Measurements from ENCODE around the gene SYNE1.
"Not testable (repeated sequence)": the region's sequence is repeated elsewhere in the genome, so short reads cannot be mapped to it uniquely, and the experiment has no call there.

SYNE1 gene

DNA sequence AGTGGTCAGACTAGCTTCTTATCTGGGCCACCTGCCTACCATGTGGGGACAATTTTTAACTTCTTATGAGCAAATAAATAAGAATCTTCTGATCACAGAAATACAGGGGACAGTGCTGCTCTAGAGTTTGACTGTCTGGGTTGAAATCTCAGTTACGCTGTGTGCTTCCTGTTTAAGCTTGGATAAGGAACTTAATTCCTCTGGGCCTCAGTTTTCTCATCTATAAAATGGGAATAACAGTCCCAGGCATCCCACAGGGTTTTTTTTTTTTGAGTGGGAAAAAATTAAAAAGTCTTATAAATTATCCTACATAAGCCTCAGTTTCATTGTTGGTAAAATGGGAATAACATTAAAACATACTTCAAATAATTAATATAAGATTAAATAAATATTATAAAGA is 488.8 kb downstream of the SYNE1 start:
- Histone ChIP-seq H3K4me1 (ENCODE audit: control insufficient read depth in 1 of 2, insufficient read depth in 2 of 2, low read length in 2 of 2) (no peaks in the 10 kb centered on the region), H3K27ac (ENCODE audit: low read depth, low read length) (no peak overlapping the region), H3K36me3 (ENCODE audit: control insufficient read depth in 1 of 2, insufficient read depth in 2 of 2, low read length in 2 of 2) (peaks cover 20 to 50% of the 10 kb centered on the region in 2 donors), H3K27me3 (ENCODE audit: control insufficient read depth in 1 of 2, insufficient read depth in 2 of 2, low read length in 2 of 2) (no peaks in the 10 kb centered on the region), H3K9me3 (ENCODE audit: control insufficient read depth in 1 of 2, low read length in 2 of 2) (no peaks in the 10 kb centered on the region), H3K9ac (ENCODE audit: low read depth in 1 of 2, low read length in 2 of 2) (no peak overlapping the region), H3K4me3 (ENCODE audit: low read depth in 1 of 2, low read length in 2 of 2) (no peak overlapping the region)

DNA sequence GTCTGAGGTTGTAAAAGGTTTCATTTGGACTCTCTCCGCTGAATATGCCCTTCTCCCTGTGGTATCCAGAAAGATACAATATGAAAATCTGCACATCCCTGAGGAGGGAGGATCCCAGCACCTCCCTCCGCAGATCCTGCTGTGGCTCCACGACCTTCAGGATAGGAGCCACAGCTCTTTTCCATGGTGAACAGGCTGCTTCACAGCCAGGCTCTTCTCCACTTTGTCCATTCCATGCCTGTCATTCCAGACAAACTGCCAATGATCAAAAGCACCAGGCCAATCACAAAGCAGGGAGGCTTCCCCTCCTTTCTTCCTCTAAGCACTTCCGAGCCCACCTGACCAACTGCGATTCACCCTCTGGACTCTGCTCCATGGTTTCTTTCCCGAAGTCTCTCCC is 489.9 kb downstream of the SYNE1 start:
- no peak overlapping the region for H3K9ac ChIP-seq (ENCODE audit: low read depth in 1 of 2, low read length in 2 of 2)
- no peaks in the 10 kb centered on the region for H3K27me3 ChIP-seq (ENCODE audit: control insufficient read depth in 1 of 2, insufficient read depth in 2 of 2, low read length in 2 of 2)
- H3K36me3 ChIP-seq (ENCODE audit: control insufficient read depth in 1 of 2, insufficient read depth in 2 of 2, low read length in 2 of 2) = peaks cover 20 to 53% of the 10 kb centered on the region in 2 donors
- no peaks in the 10 kb centered on the region for H3K9me3 ChIP-seq (ENCODE audit: control insufficient read depth in 1 of 2, low read length in 2 of 2)
- no peaks in the 10 kb centered on the region for H3K4me1 ChIP-seq (ENCODE audit: control insufficient read depth in 1 of 2, insufficient read depth in 2 of 2, low read length in 2 of 2)
- no peak overlapping the region for H3K27ac ChIP-seq (ENCODE audit: low read depth, low read length)
- H3K4me3 ChIP-seq (ENCODE audit: low read depth in 1 of 2, low read length in 2 of 2) = no peak overlapping the region

DNA sequence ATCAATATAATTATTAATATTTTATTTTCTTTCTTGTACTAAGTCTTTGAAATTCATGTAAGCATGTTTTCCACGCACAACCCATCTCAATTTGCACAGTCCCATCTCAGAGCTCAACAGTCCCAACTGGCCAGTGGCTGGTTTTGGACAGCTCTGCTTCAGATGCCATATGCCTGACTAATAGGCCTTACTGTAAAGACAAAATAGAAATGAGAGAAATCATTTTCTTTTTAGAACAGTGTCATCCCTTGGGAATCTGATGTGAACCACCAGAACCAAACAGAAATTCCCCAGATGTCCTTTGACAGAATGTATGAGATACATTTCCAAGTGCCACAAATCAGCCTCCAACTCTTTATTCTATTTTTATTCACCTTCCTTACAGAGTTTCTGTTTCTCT is 490.8 kb downstream of the SYNE1 start:
- H3K4me1 ChIP-seq (ENCODE audit: control insufficient read depth in 1 of 2, insufficient read depth in 2 of 2, low read length in 2 of 2) = no peaks in the 10 kb centered on the region
- no peak overlapping the region for H3K27ac ChIP-seq (ENCODE audit: low read depth, low read length)
- H3K4me3 ChIP-seq (ENCODE audit: low read depth in 1 of 2, low read length in 2 of 2) = no peak overlapping the region
- H3K9ac ChIP-seq (ENCODE audit: low read depth in 1 of 2, low read length in 2 of 2) = no peak overlapping the region
- no peaks in the 10 kb centered on the region for H3K27me3 ChIP-seq (ENCODE audit: control insufficient read depth in 1 of 2, insufficient read depth in 2 of 2, low read length in 2 of 2)
- H3K36me3 ChIP-seq (ENCODE audit: control insufficient read depth in 1 of 2, insufficient read depth in 2 of 2, low read length in 2 of 2) = peaks cover 14 to 46% of the 10 kb centered on the region in 2 donors
- no peaks in the 10 kb centered on the region for H3K9me3 ChIP-seq (ENCODE audit: control insufficient read depth in 1 of 2, low read length in 2 of 2)

DNA sequence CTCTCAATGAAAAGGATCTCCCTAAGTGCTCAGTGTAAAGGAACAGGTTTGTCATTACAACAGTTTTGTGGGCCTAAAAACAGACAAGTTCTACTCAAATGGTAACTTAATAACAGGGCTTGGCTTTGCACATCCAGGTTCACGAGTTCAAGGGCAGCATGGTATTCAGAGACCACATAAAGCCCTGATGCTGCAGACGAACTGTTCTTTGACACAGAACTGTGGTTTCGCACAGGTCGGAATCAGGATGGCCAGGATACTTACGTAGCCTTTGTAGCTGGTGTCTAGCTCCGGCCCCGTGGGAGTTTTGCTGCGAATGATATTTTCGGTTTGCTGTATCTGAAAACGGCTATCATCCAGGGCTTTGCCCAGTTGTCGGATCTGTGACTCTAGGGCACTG is 493.8 kb downstream of the SYNE1 start:
- Histone ChIP-seq H3K4me1 (ENCODE audit: control insufficient read depth in 1 of 2, insufficient read depth in 2 of 2, low read length in 2 of 2) (no peaks in the 10 kb centered on the region), H3K36me3 (ENCODE audit: control insufficient read depth in 1 of 2, insufficient read depth in 2 of 2, low read length in 2 of 2) (peaks cover 14 to 41% of the 10 kb centered on the region in 2 donors), H3K27ac (ENCODE audit: low read depth, low read length) (no peak overlapping the region), H3K9ac (ENCODE audit: low read depth in 1 of 2, low read length in 2 of 2) (no peak overlapping the region), H3K9me3 (ENCODE audit: control insufficient read depth in 1 of 2, low read length in 2 of 2) (no peaks in the 10 kb centered on the region), H3K4me3 (ENCODE audit: low read depth in 1 of 2, low read length in 2 of 2) (no peak overlapping the region), H3K27me3 (ENCODE audit: control insufficient read depth in 1 of 2, insufficient read depth in 2 of 2, low read length in 2 of 2) (no peaks in the 10 kb centered on the region)

DNA sequence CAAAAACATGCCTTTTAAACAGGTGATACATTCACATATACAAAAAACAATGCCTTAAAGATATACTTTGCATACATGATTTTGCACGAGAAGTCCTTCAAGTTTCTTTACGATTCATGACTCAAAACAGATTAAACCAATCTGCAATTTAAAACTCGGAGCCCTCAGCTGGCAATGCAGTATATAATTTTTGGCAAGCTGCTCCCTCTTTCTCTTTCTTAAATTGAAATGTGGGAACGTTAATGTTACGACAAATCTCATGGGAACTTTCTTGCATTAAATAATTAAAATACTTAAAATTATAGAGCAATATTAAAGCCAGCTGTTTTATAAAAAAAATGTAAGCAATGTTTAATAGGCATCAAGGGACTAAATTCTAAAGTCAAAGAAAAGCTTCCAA is 495.1 kb downstream of the SYNE1 start:
- Histone ChIP-seq H3K9me3 (ENCODE audit: control insufficient read depth in 1 of 2, low read length in 2 of 2) (no peaks in the 10 kb centered on the region), H3K4me1 (ENCODE audit: control insufficient read depth in 1 of 2, insufficient read depth in 2 of 2, low read length in 2 of 2) (no peaks in the 10 kb centered on the region), H3K9ac (ENCODE audit: low read depth in 1 of 2, low read length in 2 of 2) (no peak overlapping the region), H3K27ac (ENCODE audit: low read depth, low read length) (no peak overlapping the region), H3K27me3 (ENCODE audit: control insufficient read depth in 1 of 2, insufficient read depth in 2 of 2, low read length in 2 of 2) (no peaks in the 10 kb centered on the region), H3K4me3 (ENCODE audit: low read depth in 1 of 2, low read length in 2 of 2) (no peak overlapping the region), H3K36me3 (ENCODE audit: control insufficient read depth in 1 of 2, insufficient read depth in 2 of 2, low read length in 2 of 2) (peaks cover 8 to 32% of the 10 kb centered on the region in 2 donors)

DNA sequence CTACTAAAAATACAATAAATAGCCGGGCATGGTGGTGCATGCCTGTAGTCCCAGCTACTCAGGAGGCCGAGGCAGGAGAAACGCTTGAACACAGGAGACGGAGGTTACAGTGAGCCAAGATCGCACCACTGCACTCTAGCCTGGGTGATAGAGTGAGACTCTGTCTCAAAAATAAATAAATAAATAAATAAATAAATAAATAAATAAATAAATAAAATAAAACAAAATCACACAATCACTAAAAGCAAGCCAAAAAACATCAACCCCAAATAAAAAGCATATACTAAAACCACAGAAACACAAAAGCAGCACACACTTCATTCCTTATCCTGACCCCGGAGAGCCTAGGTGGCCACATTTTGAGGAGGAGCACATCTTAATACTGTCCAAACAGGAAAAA is 498.8 kb downstream of the SYNE1 start:
- not testable (repeated sequence) for H3K4me3 ChIP-seq (ENCODE audit: low read depth in 1 of 2, low read length in 2 of 2); H3K9ac ChIP-seq (ENCODE audit: low read depth in 1 of 2, low read length in 2 of 2); H3K27ac ChIP-seq (ENCODE audit: low read depth, low read length); H3K9me3 ChIP-seq (ENCODE audit: control insufficient read depth in 1 of 2, low read length in 2 of 2); H3K27me3 ChIP-seq (ENCODE audit: control insufficient read depth in 1 of 2, insufficient read depth in 2 of 2, low read length in 2 of 2); H3K4me1 ChIP-seq (ENCODE audit: control insufficient read depth in 1 of 2, insufficient read depth in 2 of 2, low read length in 2 of 2)
- peaks cover 14 to 35% of the 10 kb centered on the region in 2 donors for H3K36me3 ChIP-seq (ENCODE audit: control insufficient read depth in 1 of 2, insufficient read depth in 2 of 2, low read length in 2 of 2)

DNA sequence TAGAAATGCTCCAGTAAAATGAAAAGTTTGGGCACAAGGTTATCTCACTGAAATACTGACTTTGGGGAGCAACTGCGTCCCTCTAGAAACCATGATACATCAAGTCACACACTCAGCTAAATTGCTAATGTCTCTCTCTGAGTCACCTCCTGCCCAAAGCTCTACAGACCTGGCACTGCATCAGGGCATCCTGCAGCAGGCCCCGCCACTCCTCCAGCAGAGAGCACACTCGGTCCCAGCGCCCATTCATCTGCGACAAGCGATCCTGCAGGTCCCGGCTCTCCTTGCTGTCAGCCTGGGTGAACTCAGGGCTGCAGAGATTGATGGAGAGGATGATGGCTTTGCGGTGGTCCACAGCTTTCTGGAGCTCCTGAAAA is 500.7 kb downstream of the SYNE1 start:
- H3K36me3 ChIP-seq (ENCODE audit: control insufficient read depth in 1 of 2, insufficient read depth in 2 of 2, low read length in 2 of 2) = peaks cover 23 to 50% of the 10 kb centered on the region in 2 donors

DNA sequence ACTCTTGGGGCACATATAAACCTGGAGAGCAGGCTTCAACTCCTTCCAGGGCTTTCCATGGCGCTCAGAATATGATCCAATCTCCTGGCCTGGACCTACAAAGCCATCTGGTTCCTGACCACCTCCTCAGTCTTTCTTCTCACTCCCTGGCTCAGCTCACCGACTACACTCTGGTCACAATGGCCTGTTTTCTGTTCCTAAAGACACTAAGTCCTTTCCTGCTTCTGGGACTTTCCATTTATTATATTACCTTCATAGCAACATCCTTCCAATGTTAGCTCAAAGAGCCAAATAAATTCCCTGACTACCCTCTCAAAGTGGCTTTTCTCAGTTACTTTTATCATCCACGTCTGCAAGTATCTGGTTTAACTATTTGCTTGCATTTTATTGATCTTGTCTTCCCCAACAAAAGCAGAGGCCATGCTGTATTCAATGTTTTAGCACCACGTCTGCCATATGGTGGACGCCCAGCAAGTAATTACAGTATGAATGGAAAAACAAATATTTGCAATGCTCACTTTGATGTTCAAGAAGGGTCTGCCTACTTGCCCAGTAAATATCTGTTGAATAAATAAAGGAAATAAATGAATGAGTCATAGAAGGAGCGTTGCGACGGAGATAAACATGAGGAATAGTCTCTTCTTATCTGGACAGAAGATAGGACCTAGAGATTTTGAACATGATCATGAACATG is 501.3 kb downstream of the SYNE1 start:
- Histone ChIP-seq H3K9ac (ENCODE audit: low read depth in 1 of 2, low read length in 2 of 2) (no peak overlapping the region), H3K27me3 (ENCODE audit: control insufficient read depth in 1 of 2, insufficient read depth in 2 of 2, low read length in 2 of 2) (no peaks in the 10 kb centered on the region), H3K9me3 (ENCODE audit: control insufficient read depth in 1 of 2, low read length in 2 of 2) (no peaks in the 10 kb centered on the region), H3K36me3 (ENCODE audit: control insufficient read depth in 1 of 2, insufficient read depth in 2 of 2, low read length in 2 of 2) (peaks cover 21 to 51% of the 10 kb centered on the region in 2 donors), H3K27ac (ENCODE audit: low read depth, low read length) (no peak overlapping the region), H3K4me1 (ENCODE audit: control insufficient read depth in 1 of 2, insufficient read depth in 2 of 2, low read length in 2 of 2) (no peaks in the 10 kb centered on the region), H3K4me3 (ENCODE audit: low read depth in 1 of 2, low read length in 2 of 2) (no peak overlapping the region)

More for the DNA sequence above, 500.7 kb downstream of the SYNE1 start:
- H3K9ac ChIP-seq (ENCODE audit: low read depth in 1 of 2, low read length in 2 of 2) = no peak overlapping the region
- H3K27me3 ChIP-seq (ENCODE audit: control insufficient read depth in 1 of 2, insufficient read depth in 2 of 2, low read length in 2 of 2) = no peaks in the 10 kb centered on the region
- H3K4me1 ChIP-seq (ENCODE audit: control insufficient read depth in 1 of 2, insufficient read depth in 2 of 2, low read length in 2 of 2) = no peaks in the 10 kb centered on the region
- H3K9me3 ChIP-seq (ENCODE audit: control insufficient read depth in 1 of 2, low read length in 2 of 2) = no peaks in the 10 kb centered on the region
- H3K4me3 ChIP-seq (ENCODE audit: low read depth in 1 of 2, low read length in 2 of 2) = no peak overlapping the region
- H3K27ac ChIP-seq (ENCODE audit: low read depth, low read length) = no peak overlapping the region

DNA sequence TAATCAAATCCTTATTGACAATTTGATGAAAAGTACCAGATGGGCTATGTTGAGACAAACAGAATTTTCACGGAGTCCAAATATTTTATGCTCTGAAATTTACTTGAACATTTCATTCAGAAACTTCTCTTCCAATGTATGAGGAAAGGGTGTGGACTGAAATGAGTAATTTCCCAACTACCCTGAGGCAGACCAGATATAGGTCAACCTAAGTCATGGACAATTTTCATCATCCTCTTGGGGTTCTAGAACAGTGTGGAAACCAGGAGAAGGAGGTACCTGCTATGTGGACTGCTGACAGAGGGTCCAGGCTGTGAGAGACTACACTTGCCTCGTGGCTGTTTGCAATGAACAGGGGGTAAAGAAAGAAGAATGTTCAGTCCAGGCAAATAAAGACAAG is 506.7 kb downstream of the SYNE1 start:
- H3K27me3 ChIP-seq (ENCODE audit: control insufficient read depth in 1 of 2, insufficient read depth in 2 of 2, low read length in 2 of 2) = no peaks in the 10 kb centered on the region
- H3K27ac ChIP-seq (ENCODE audit: low read depth, low read length) = no peak overlapping the region
- H3K4me3 ChIP-seq (ENCODE audit: low read depth in 1 of 2, low read length in 2 of 2) = no peak overlapping the region
- peaks cover 17 to 38% of the 10 kb centered on the region in 2 donors for H3K36me3 ChIP-seq (ENCODE audit: control insufficient read depth in 1 of 2, insufficient read depth in 2 of 2, low read length in 2 of 2)
- no peaks in the 10 kb centered on the region for H3K9me3 ChIP-seq (ENCODE audit: control insufficient read depth in 1 of 2, low read length in 2 of 2)
- H3K4me1 ChIP-seq (ENCODE audit: control insufficient read depth in 1 of 2, insufficient read depth in 2 of 2, low read length in 2 of 2) = no peaks in the 10 kb centered on the region
- H3K9ac ChIP-seq (ENCODE audit: low read depth in 1 of 2, low read length in 2 of 2) = no peak overlapping the region

DNA sequence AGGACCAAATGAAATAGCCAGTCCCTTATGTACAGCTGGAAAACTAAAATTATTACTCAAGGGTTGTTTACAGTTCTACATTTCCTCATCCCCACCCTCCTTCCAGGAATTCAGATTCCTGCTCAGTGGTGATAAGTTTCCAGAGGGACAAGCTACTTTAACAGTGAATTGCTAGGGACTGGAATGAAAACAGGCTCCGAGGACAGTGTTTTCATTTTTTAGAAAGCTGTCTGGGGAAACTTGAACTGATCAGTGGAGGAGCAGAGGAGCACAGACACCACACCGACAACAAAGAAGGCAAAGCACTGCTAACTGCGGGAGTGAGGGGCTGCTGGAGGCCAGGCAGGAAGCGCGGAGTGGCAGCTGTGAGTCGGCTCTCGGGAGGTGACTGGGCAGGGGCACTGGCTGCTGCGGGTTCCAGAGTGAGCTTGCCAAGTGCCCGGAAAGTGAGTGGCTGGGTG is 507.4 kb downstream of the SYNE1 start:
- H3K27ac ChIP-seq (ENCODE audit: low read depth, low read length) = no peak overlapping the region
- H3K4me3 ChIP-seq (ENCODE audit: low read depth in 1 of 2, low read length in 2 of 2) = peak overlapping the region; percentile 36 to 48
- H3K9me3 ChIP-seq (ENCODE audit: control insufficient read depth in 1 of 2, low read length in 2 of 2) = no peaks in the 10 kb centered on the region
- H3K4me1 ChIP-seq (ENCODE audit: control insufficient read depth in 1 of 2, insufficient read depth in 2 of 2, low read length in 2 of 2) = no peaks in the 10 kb centered on the region
- H3K9ac ChIP-seq (ENCODE audit: low read depth in 1 of 2, low read length in 2 of 2) = no peak overlapping the region
- peaks cover 17 to 32% of the 10 kb centered on the region in 2 donors for H3K36me3 ChIP-seq (ENCODE audit: control insufficient read depth in 1 of 2, insufficient read depth in 2 of 2, low read length in 2 of 2)
- H3K27me3 ChIP-seq (ENCODE audit: control insufficient read depth in 1 of 2, insufficient read depth in 2 of 2, low read length in 2 of 2) = no peaks in the 10 kb centered on the region

Data from duodenal mucosa (tissue), 2 donors.